Smooth muscle cell (in vitro differentiated cells): Measurements from ENCODE around the gene ROBO1. TPM values are rescaled to one million over a fixed set of nuclear protein-coding genes. Genes with fewer than 3 reads are reported as not detected.
A peak's percentile ranks its signal among the peaks of the same experiment; 100 is the strongest.
"Not testable (repeated sequence)": the region's sequence is repeated elsewhere in the genome, so short reads cannot be mapped to it uniquely, and the experiment has no call there.

Experiments
- DNase-seq: peaks from one replicate; lab custom pipeline; 2025; ENCODE audit not compliant: unreplicated experiment; lab: John Stamatoyannopoulos, UW
- H2AFZ ChIP-seq: fragments of 200-600 bp; sonication (generic); 2 replicates; pipeline ENCODE4 v1.6.0; 2016; ENCODE audit warnings: antibody characterized with exemption, low read depth, mild to moderate bottlenecking
- H3F3A ChIP-seq: fragments of 200-600 bp; sonication (generic); 2 replicates; pipeline ENCODE4 v1.6.0; 2017; ENCODE audit warnings: antibody characterized with exemption, low read depth
- H3K27ac ChIP-seq: fragments of 200-600 bp; sonication (generic); 2 replicates; pipeline ENCODE4 v1.5.1; 2016; ENCODE audit warnings: low read depth, mild to moderate bottlenecking
- H3K27me3 ChIP-seq: fragments of 200-600 bp; sonication (generic); 2 replicates; pipeline ENCODE4 v1.6.1; 2016; ENCODE audit warnings: low read depth, mild to moderate bottlenecking
- H3K36me3 ChIP-seq: fragments of 200-600 bp; sonication (generic); 2 replicates; pipeline ENCODE4 v1.5.1; 2016; ENCODE audit warnings: low read depth
- H3K4me1 ChIP-seq: fragments of 200-600 bp; sonication (generic); 2 replicates; pipeline ENCODE4 v1.5.1; 2016; ENCODE audit warnings: low read depth
- H3K4me2 ChIP-seq: fragments of 200-600 bp; sonication (generic); 2 replicates; pipeline ENCODE4 v1.6.0; 2016; ENCODE audit warnings: mild to moderate bottlenecking
- H3K4me3 ChIP-seq: fragments of 200-600 bp; sonication (generic); 2 replicates; pipeline ENCODE4 v1.5.1; 2016; ENCODE audit warnings: mild to moderate bottlenecking
- H3K79me2 ChIP-seq: fragments of 200-600 bp; sonication (generic); 2 replicates; pipeline ENCODE4 v1.6.0; 2016; ENCODE audit warnings: low read depth, mild to moderate bottlenecking
- H3K9ac ChIP-seq: fragments of 200-600 bp; sonication (generic); 2 replicates; pipeline ENCODE4 v1.6.0; 2016; ENCODE audit warnings: low read depth
- H3K9me3 ChIP-seq: fragments of 200-600 bp; sonication (generic); replicated peaks from 2 replicates; pipeline ENCODE4 v1.5.1; 2016; ENCODE audit warnings: low read depth
- H4K20me1 ChIP-seq: fragments of 200-600 bp; sonication (generic); 2 replicates; pipeline ENCODE4 v1.6.0; 2016; ENCODE audit warnings: low read depth
- WGBS: methylation state at CpG from one replicate; pipeline ENCODE4 v1.1.7; 2016; ENCODE audit warnings: low lambda C conversion rate; 5-methylcytosine and 5-hydroxymethylcytosine counted together
- polyA plus RNA-seq: library from polyadenylated mRNA; unstranded; fragments of >200 nt; fragmentation: Nextera tagmentation; extraction: Ambion mirVana; gene quantifications from 2 replicates; pipeline ENCODE4 v1.2.1, GENCODE V29; 2016
- total RNA-seq: library from RNA; depleted of rRNA; stranded (reverse); fragments of >200 nt; gene quantifications from 2 replicates; pipeline ENCODE4 v1.2.3, GENCODE V29; 2014
- TF ChIP-seq, protein P1 (sequence below): fragments of 200-600 bp; sonication (generic); IDR thresholded peaks from 2 replicates; pipeline ENCODE4 v1.5.1; 2017; ENCODE audit warnings: borderline replicate concordance, mild to moderate bottlenecking, antibody characterized with exemption; ENCODE audit not compliant: insufficient read depth, poor library complexity, severe bottlenecking

Gene ROBO1
- total and polyA plus RNA-seq, 2 experiments from 2014 or later, result 30.5 to 79.5 TPM

DNA sequence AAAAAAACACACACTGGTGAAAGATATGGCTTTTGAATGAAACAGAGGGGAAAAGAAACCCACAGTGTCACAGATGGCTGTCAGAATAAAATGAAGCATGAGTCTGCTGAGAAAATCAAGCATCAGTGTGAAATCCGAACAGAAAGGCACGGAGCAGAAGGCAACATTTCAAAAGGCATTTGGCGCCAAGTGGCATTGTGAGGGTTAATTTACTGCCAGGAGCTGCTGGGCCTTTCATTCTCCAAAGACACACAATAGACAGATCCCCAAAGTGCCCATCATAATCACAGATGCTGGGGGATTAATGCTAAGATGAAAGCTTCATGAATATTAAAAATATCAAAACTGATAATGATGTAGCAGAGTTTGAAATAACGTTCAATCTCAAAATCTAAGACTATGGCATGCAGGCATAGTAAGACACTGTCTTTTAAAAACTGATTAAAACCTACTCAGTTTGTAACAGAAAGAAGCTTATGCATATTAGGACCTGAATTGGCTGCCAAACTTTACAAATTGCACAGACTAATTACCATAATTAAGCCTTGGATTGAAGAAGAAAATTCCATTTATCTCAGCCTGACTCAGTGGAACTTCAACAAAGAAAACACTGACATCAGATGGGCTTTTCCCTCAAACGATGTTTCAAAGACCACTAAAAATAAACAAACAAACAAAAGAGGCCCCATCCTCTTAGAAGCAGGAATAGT is 589.2 kb downstream of the ROBO1 start:
- no peak overlapping the region for H3K4me3 ChIP-seq
- no peaks in the 10 kb centered on the region for H3K36me3 ChIP-seq
- peaks cover 10% of the 10 kb centered on the region for H3K4me1 ChIP-seq
- no peak overlapping the region for H3K27ac ChIP-seq
- WGBS, result 61% methylated on average over 5 of the region's 5 CpGs
- H3F3A ChIP-seq, result no peaks in the 10 kb centered on the region
- no peaks in the 10 kb centered on the region for H3K79me2 ChIP-seq
- no peaks in the 10 kb centered on the region for H3K9me3 ChIP-seq
- TF ChIP-seq, protein P1, sequence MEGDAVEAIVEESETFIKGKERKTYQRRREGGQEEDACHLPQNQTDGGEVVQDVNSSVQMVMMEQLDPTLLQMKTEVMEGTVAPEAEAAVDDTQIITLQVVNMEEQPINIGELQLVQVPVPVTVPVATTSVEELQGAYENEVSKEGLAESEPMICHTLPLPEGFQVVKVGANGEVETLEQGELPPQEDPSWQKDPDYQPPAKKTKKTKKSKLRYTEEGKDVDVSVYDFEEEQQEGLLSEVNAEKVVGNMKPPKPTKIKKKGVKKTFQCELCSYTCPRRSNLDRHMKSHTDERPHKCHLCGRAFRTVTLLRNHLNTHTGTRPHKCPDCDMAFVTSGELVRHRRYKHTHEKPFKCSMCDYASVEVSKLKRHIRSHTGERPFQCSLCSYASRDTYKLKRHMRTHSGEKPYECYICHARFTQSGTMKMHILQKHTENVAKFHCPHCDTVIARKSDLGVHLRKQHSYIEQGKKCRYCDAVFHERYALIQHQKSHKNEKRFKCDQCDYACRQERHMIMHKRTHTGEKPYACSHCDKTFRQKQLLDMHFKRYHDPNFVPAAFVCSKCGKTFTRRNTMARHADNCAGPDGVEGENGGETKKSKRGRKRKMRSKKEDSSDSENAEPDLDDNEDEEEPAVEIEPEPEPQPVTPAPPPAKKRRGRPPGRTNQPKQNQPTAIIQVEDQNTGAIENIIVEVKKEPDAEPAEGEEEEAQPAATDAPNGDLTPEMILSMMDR, result no peak
- no peaks in the 10 kb centered on the region for H4K20me1 ChIP-seq
- no peaks in the 10 kb centered on the region for H3K27me3 ChIP-seq
- H3K9ac ChIP-seq, result no peak overlapping the region
- no peak for DNase-seq
- H2AFZ ChIP-seq, result no peak overlapping the region
- no peak overlapping the region for H3K4me2 ChIP-seq

DNA sequence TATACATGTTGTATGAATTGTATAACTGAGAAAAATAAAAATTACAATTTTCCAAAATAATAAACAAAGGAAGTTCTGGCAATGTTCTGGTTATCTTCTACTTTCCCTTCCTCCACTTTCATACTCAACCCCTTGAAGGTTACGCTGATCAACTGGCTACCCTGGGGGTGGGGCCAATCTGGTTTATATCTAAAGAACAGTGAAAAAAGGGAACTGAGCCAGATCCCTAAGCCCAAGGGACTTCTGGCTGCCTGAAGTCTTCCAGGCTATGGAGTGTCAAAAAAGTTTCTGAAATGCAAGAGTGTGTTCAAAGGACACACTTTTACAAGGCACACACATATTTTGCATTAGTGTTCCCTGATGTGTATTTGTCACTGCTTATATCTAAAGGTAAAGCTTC is 591.9 kb downstream of the ROBO1 start:
- no peak overlapping the region for H3K27ac ChIP-seq
- H3K9me3 ChIP-seq, result no peaks in the 10 kb centered on the region
- H3F3A ChIP-seq, result no peaks in the 10 kb centered on the region
- H2AFZ ChIP-seq, result peak overlapping the region; percentile 14
- H3K36me3 ChIP-seq, result no peaks in the 10 kb centered on the region
- H3K27me3 ChIP-seq, result no peaks in the 10 kb centered on the region
- H3K4me1 ChIP-seq, result peaks cover 10% of the 10 kb centered on the region
- no peak for DNase-seq
- H4K20me1 ChIP-seq, result no peaks in the 10 kb centered on the region
- no peak overlapping the region for H3K9ac ChIP-seq
- no peak overlapping the region for H3K4me3 ChIP-seq
- WGBS, result 54% methylated on average over 1 of the region's 1 CpG
- H3K79me2 ChIP-seq, result no peaks in the 10 kb centered on the region
- TF ChIP-seq, protein P1, result no peak
- no peak overlapping the region for H3K4me2 ChIP-seq

DNA sequence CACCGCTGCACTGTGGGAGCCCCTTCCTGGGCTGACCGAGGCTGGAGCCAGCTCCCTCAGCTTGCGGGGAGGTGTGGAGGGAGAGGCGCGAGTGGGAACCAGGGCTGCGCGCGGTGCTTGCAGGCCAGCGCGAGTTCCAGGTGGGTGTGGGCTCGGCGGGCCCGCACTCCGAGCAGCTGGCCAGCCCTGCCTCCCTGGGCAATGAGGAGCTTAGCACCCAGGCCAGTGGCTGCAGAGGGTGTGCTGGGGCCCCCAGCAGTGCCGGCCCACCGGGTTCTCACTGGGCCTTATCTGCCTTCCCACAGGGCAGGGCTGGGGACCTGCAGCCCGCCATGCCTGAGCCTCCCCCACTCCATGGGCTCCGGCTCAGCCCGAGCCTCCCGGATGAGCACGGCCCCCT is 594.5 kb downstream of the ROBO1 start:
- not testable (repeated sequence) for H3K4me2 ChIP-seq, DNase-seq, H2AFZ ChIP-seq, H3K27me3 ChIP-seq, H4K20me1 ChIP-seq, H3K9ac ChIP-seq, H3F3A ChIP-seq, H3K36me3 ChIP-seq, H3K79me2 ChIP-seq, H3K4me3 ChIP-seq, H3K9me3 ChIP-seq, H3K27ac ChIP-seq
- peaks cover 14% of the 10 kb centered on the region for H3K4me1 ChIP-seq
- WGBS, result 96% methylated on average over 21 of the region's 21 CpGs

DNA sequence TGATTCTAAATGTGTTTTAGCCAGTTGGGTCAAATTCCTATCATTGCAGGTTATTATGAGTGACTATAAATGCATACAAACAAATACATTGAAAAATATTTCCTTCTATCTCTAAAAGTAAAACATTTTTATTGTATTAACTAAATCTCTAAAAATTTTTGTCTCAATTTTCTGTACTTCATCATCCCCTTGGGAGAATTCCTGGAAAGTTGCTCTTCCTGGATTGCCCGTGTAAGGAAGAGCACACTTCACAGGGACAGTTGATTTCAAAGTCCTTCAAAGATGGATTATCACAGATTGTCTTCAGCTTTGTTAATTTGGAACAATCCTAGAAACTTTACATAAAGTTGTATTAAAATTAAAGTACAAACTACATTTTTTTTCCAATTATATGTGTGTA is 595.6 kb downstream of the ROBO1 start:
- H3K27ac ChIP-seq, result no peak overlapping the region
- H3K9ac ChIP-seq, result no peak overlapping the region
- peaks cover 4% of the 10 kb centered on the region for H3F3A ChIP-seq
- no peak overlapping the region for H3K4me3 ChIP-seq
- H3K9me3 ChIP-seq, result no peaks in the 10 kb centered on the region
- H3K4me1 ChIP-seq, result peaks cover 15% of the 10 kb centered on the region
- TF ChIP-seq, protein P1, result no peak
- H3K4me2 ChIP-seq, result no peak overlapping the region
- no peaks in the 10 kb centered on the region for H3K79me2 ChIP-seq
- H4K20me1 ChIP-seq, result no peaks in the 10 kb centered on the region
- no peak overlapping the region for H2AFZ ChIP-seq
- H3K27me3 ChIP-seq, result no peaks in the 10 kb centered on the region
- no peak for DNase-seq
- H3K36me3 ChIP-seq, result no peaks in the 10 kb centered on the region
- WGBS, result 89% methylated on average over 1 of the region's 1 CpG
